Transverse colon (tissue), 4 donors: ENCODE measurements around the gene MDFIC. TPM values are rescaled to one million over a fixed set of nuclear protein-coding genes. Genes with fewer than 3 reads are reported as not detected.

Experiments
- DNase-seq: peaks from one replicate; pipeline ENCODE4 v3.0.0-alpha.2; 2019
- H3K27ac ChIP-seq, 4 donors: fragments of 200-600 bp; sonication (generic); 2 replicates each; pipeline ENCODE4 v1.5.1; 2016 to 2018; ENCODE audit warnings: inconsistent platforms in 4 of 4
- H3K27me3 ChIP-seq: fragments of 200-600 bp; sonication (generic); 2 replicates; pipeline ENCODE4 v1.5.1; 2017; ENCODE audit warnings: inconsistent platforms
- H3K36me3 ChIP-seq, 4 donors: fragments of 200-600 bp; sonication (generic); 2 replicates each; pipeline ENCODE4 v1.5.1; 2017 to 2019; ENCODE audit warnings: inconsistent platforms in 4 of 4
- H3K4me1 ChIP-seq, 4 donors: fragments of 200-600 bp; sonication (generic); 2 replicates each; pipeline ENCODE4 v1.5.1; 2017 to 2020; ENCODE audit warnings: inconsistent platforms in 4 of 4
- H3K4me3 ChIP-seq, 4 donors: fragments of 200-600 bp; sonication (generic); 1 replicate in 1 of 4; 2 replicates in 3 of 4; pipeline versions ENCODE4 v1.5.1 to v1.6.1; 2017 to 2019; ENCODE audit warnings: inconsistent platforms in 4 of 4
- H3K9me3 ChIP-seq, 2 donors: fragments of 200-600 bp; sonication (generic); 2 replicates each; pipeline ENCODE4 v1.5.1; 2017 to 2019; ENCODE audit warnings: inconsistent platforms in 2 of 2
- EP300 ChIP-seq: sonication (generic); formaldehyde crosslinking; IDR thresholded peaks from one replicate; pipeline ENCODE4 v1.6.1; 2017; ENCODE audit warnings: antibody characterized with exemption, low read depth
- POLR2A ChIP-seq: fragments of 450-650 bp; IDR thresholded peaks from one replicate; pipeline ENCODE4 v1.6.1; 2016; ENCODE audit warnings: antibody characterized with exemption, mild to moderate bottlenecking, moderate library complexity
- POLR2AphosphoS5 ChIP-seq, 3 donors: sonication (generic); formaldehyde crosslinking; IDR thresholded peaks; one replicate each; pipeline ENCODE4 v1.6.1; 2016; ENCODE audit warnings: antibody characterized with exemption in 3 of 3
- WGBS, 2 donors: methylation state at CpG; one replicate each; pipeline ENCODE4 v1.1.5; 2018; ENCODE audit warnings: low coverage in 1 of 2; 5-methylcytosine and 5-hydroxymethylcytosine counted together
- in situ Hi-C, 4 donors: fragments of 200-750 bp; cut with MboI; loops; one replicate each; pipeline versions ENCODE4 v1.15.0 to v1.15.1; 2017; ENCODE audit warnings: low sequenced_read_pairs in 3 of 4, low pct_ligation_motif_present in 1 of 4, low pct_unique_long_range_greater_than_20kb in 1 of 4
- intact Hi-C: fragments of 100-400 bp; cut with DNase I; formaldehyde crosslinking; loops from one replicate; pipeline ENCODE4 v1.15.1; 2023; ENCODE audit warnings: low total_unique reads
- total RNA-seq, 4 donors: library from RNA; depleted of rRNA; stranded (reverse); fragments of >200 nt; gene quantifications; one replicate each; pipeline ENCODE4 v1.1.0, GENCODE V29; 2016
- TF ChIP-seq, protein P1 (sequence below), 5 experiments: fragments of 200-600 bp in 3 of 5; fragments of 450-650 bp in 2 of 5; sonication (generic) in 3 of 5; IDR thresholded peaks; 1 replicate in 2 of 5; 2 replicates in 3 of 5; pipeline ENCODE4 v1.5.1; 2016 to 2017; ENCODE audit warnings: antibody characterized with exemption in 5 of 5, inconsistent platforms in 3 of 5, mild to moderate bottlenecking in 2 of 5, moderate library complexity in 1 of 5

Gene MDFIC
- total RNA-seq, 4 donors from 2014 or later = 4.5 to 14.8 (median 9.6) TPM

GRCh38 chr7:114957444-114957843 lies 35.5 kb downstream of the MDFIC start:
- in situ Hi-C loops = no loop called here
- H3K27ac ChIP-seq = no peak overlapping the region
- H3K4me3 ChIP-seq = no peak overlapping the region
- WGBS, 2 donors = 91 to 96% methylated on average over 1 of the region's 1 CpG
- H3K4me1 ChIP-seq = no peaks in the 10 kb centered on the region
- H3K36me3 ChIP-seq = no peaks in the 10 kb centered on the region
- no peak for DNase-seq
- TF ChIP-seq EP300 (no peak), POLR2AphosphoS5 (IDR thresholded peaks at IDR 0.05) (no peak)
- TF ChIP-seq, protein P1, sequence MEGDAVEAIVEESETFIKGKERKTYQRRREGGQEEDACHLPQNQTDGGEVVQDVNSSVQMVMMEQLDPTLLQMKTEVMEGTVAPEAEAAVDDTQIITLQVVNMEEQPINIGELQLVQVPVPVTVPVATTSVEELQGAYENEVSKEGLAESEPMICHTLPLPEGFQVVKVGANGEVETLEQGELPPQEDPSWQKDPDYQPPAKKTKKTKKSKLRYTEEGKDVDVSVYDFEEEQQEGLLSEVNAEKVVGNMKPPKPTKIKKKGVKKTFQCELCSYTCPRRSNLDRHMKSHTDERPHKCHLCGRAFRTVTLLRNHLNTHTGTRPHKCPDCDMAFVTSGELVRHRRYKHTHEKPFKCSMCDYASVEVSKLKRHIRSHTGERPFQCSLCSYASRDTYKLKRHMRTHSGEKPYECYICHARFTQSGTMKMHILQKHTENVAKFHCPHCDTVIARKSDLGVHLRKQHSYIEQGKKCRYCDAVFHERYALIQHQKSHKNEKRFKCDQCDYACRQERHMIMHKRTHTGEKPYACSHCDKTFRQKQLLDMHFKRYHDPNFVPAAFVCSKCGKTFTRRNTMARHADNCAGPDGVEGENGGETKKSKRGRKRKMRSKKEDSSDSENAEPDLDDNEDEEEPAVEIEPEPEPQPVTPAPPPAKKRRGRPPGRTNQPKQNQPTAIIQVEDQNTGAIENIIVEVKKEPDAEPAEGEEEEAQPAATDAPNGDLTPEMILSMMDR (IDR thresholded peaks at IDR 0.05) = no peak
- intact Hi-C loops = no loop called here
- no peaks in the 10 kb centered on the region for H3K9me3 ChIP-seq
- no peaks in the 10 kb centered on the region for H3K27me3 ChIP-seq

GRCh38 chr7:114959931-114960330 lies 38.0 kb downstream of the MDFIC start:
- intact Hi-C loops (no loop called here), in situ Hi-C loops (no loop called here)
- no peak overlapping the region for H3K27ac ChIP-seq
- no peaks in the 10 kb centered on the region for H3K27me3 ChIP-seq
- TF ChIP-seq POLR2A = no peak
- no peak for TF ChIP-seq POLR2AphosphoS5 (IDR thresholded peaks at IDR 0.05)
- TF ChIP-seq, protein P1 (IDR thresholded peaks at IDR 0.05) = no peak
- TF ChIP-seq EP300 = no peak
- no peaks in the 10 kb centered on the region for H3K36me3 ChIP-seq
- H3K4me1 ChIP-seq = peaks cover 0 to 5% (median 0%) of the 10 kb centered on the region in 4 donors
- H3K4me3 ChIP-seq = no peak overlapping the region
- WGBS, 2 donors = 84 to 85% methylated on average over 3 of the region's 3 CpGs
- H3K9me3 ChIP-seq = no peaks in the 10 kb centered on the region
- DNase-seq = no peak

GRCh38 chr7:114962441-114962840 lies 40.5 kb downstream of the MDFIC start:
- Histone ChIP-seq H3K4me3 (no peak overlapping the region), H3K27me3 (no peaks in the 10 kb centered on the region), H3K4me1 (peaks cover 0 to 10% (median 0%) of the 10 kb centered on the region in 4 donors), H3K27ac (no peak overlapping the region), H3K36me3 (no peaks in the 10 kb centered on the region), H3K9me3 (no peaks in the 10 kb centered on the region)
- WGBS, 2 donors = 83% methylated on average over 3 of the region's 3 CpGs
- no peak for DNase-seq
- in situ Hi-C loops (no loop called here), intact Hi-C loops (no loop called here)
- no peak for TF ChIP-seq POLR2A
- TF ChIP-seq, protein P1 (IDR thresholded peaks at IDR 0.05) = no peak

- H3K9me3 ChIP-seq = no peaks in the 10 kb centered on the region
- no peak for DNase-seq
These were observed 44.3 kb downstream of the MDFIC start for GRCh38 chr7:114966156-114966555.

More at GRCh38 chr7:114966156-114966555, 44.3 kb downstream of the MDFIC start:
- Histone ChIP-seq H3K36me3 (no peaks in the 10 kb centered on the region), H3K4me3 (no peak overlapping the region), H3K27me3 (no peaks in the 10 kb centered on the region), H3K27ac (no peak overlapping the region), H3K4me1 (peaks cover 0 to 13% (median 0%) of the 10 kb centered on the region in 4 donors)
- 78 to 81% methylated on average over 2 of the region's 2 CpGs for whole genome bisulfite sequencing, 2 donors
- in situ Hi-C loops = no loop called here
- TF ChIP-seq, protein P1 (IDR thresholded peaks at IDR 0.05) = no peak
- TF ChIP-seq POLR2A = no peak
- no peak for TF ChIP-seq EP300
- no peak for TF ChIP-seq POLR2AphosphoS5 (IDR thresholded peaks at IDR 0.05)
- intact Hi-C loops = no loop called here
